ENCODE data around the gene FTO.
"Not testable (repeated sequence)": the region's sequence is repeated elsewhere in the genome, so short reads cannot be mapped to it uniquely, and the experiment has no call there.

Gene FTO

DNA sequence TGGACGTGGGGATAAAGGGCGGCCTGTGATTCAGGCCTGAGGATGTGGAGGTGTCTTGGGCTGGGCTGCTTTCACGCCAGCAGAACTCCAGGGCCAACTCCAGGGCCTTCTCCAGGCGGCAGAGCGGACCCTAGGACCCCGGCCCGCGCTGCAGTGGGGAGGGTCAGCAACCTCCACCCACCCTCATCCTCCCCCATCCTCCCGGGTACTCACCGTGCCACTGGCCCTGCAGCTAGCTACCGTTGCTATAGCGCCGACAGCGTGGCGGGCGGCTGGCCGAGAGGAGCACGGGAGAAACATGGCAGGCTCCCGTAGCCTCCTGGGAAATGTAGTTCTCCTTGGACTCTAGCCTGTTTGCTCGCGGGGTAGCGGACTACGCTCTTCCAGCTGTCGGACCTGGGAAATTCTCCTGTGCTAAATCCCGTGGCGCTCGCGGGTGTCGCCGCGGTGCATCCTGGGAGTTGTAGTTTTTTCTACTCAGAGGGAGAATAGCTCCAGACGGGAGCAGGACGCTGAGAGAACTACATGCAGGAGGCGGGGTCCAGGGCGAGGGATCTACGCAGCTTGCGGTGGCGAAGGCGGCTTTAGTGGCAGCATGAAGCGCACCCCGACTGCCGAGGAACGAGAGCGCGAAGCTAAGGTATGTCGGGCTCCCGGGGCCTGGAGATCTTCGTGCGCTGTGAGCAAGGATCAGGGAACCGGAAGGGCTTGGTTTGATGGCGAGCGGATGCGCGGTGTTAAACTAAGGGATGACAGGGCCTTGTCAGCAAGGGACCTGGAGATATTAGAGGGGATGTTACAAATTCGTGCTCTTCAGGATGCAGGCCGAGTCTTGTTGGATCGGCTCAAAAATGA lies at the start of gene FTO, which contains the start of gene RPGRIP1L:
TSS of gene FTO (plus strand) at position 567 of the 855 bp plus-strand sequence.
TSS of gene RPGRIP1L (minus strand) at position 270 of the 855 bp plus-strand sequence. CDS start 3,136 bp downstream, outside the sequence.
- FAIRE-seq: peak; percentile 84

DNA sequence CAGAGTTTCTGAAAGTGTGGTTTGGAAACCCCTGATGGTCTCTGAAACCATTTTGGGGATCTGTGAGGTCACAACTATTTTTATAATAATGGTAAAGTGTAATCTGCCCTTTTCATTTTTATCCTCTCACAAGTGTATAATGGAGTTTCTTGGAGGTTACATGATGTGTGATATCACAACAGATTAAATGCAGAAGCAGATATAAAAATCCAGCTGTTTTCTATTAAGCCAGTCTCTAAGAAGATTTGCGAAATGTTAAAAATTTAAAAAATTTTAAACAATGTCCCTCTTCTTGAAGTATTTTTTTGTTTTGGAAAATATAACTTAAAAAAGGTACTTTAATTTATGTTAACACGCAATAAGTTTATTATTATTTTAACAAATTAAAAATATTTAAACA lies 49.0 kb upstream of the FTO start:
- FAIRE-seq: no peak

DNA sequence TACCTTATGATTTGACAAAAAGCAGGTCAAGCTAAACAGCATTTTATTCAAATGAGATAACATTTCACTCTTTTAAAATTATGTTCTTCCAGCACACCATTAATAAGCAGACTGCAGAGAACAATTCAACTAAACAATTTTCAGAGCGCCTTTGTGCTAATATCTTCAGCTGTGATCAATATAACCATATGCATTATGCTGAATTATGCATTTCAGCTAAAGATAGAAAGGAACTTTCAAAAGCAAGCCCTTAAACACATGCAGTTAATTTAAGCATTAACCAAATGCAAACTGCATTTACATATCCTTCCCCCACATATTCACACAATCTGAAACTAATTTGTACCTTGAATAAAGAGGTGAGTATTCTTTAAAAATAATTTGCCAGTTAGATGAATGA lies 41.9 kb upstream of the FTO start:
- FAIRE-seq: no peak

DNA sequence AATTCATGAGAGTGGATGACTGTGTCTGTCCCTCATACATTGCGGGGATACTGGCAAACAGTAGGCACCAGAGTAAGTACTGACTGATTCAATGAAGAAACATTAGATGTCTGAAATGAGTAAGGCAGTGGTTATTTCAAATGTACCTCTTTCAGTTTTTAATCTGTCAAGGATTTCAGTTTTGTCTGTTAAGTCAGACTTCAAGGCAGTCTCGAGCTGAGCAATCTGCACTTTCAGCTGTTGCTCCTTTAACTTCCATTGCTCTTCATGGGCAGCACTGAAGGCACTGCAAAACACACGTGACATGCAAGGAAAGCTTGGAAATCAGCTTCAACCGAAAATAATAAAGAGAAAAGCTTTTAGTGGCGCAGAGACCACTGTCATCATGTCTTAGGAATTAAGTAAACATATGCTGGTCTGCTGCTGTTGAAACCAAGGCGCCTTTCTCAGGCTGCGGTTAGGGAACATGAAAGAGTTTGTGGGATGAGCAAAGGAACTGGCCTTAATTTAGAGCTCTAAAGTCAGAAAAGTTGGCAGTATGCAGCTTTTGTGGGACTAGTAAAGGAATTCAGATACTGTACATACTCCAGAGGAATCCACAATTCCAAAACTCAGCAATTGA lies 39.1 kb upstream of the FTO start:
- FAIRE-seq: no peak

DNA sequence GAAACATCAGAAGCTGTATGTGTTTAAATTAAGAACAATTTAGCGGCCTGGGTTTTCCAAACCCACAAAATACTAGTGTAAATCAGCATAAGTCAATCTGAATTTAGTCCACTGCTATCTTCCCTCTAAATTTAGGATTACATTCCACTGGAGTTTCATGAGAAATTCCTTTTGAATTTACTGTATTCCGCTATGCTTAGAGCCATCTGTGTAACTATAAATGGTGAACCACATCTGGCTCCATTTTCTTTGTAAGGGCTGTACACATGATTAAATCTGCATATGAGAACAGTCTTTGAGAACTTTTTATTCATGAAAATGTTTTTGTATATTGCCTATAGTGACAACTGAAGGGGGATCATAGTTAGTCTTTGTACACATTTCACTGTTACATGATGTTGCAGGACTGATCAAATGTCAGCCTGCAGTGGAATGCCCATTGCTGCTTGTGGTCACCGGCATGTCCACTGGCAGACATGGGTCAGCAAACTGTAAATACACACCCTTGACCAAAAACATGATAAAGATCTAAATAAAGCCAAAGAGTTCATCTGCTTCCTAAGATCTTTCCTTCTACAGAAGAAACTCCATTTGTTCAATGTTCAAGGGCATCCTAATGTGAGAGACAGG lies 37.1 kb upstream of the FTO start:
- FAIRE-seq: no peak

DNA sequence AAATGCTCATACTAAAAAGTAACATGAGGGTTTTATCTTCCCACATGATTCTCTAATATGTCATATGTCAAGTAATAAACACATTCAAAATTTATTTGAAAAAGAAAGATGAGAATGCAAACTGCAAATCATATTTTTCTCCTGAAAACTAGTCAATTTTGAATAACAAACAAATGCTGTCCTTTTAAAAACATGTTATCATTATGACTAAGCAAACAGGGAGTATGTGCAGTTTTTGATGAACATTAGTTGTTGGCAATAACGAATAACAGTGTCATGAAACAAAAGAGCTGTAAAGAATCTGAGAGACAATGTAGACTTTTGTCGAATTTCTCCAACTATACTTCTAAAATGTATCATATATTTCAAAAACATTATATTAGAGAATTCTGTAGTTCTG lies 35.1 kb upstream of the FTO start:
- no peak for FAIRE-seq

DNA sequence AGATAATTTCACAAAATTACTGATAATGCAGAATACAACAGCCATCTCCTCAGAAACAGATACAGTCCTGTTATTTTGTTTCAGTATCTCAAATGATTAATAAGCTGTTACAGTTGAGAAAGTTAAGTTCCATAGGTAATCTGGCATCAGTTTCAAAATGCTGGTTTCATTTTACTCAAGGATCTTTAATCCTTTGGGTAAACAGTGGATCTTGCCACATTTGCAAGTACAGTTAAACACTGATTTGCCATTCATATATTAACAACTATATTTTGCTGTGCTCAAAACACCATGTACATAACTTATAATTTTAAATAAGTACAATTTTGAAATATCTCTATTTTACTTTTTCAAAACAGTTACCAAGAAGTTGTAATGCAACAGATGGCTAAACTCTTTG lies 31.5 kb upstream of the FTO start:
- no peak for FAIRE-seq

DNA sequence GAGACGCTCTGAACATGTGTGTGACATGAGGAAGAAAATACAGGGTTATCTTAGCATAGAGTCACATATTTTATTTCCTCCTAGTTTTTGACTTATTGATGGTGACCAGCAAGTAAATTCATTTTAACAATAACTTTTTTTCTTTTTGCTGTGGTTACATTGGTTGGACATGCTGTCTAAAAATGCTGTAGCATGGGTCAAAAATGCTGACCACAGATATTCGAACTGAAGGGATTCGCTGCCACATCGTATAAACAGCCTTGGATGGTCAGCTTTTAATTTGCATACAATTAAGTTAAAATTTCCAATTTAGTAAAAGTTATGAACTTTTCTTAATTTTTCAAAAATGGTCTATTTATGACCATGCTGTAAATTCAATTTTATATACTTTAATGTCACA lies 30.8 kb upstream of the FTO start:
- FAIRE-seq: no peak

DNA sequence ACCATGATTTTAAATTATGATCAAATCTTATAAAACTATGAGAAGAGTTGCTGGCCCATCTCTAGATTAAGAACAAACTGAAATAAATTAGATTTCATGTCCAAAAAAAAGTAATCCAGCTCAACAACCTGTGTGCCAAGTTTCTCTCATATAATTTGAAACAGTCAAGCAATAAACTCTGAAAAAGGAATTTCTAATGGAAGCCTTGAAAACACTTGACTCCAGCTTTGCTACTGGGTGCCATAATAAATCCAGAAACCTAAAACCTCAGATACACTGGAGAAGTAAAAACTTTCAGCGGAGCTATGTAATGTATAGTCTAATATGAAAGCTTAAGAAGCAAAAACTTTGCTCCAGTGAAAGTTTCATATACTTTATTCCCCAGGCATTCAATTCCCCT lies 25.8 kb upstream of the FTO start:
- no peak for FAIRE-seq

DNA sequence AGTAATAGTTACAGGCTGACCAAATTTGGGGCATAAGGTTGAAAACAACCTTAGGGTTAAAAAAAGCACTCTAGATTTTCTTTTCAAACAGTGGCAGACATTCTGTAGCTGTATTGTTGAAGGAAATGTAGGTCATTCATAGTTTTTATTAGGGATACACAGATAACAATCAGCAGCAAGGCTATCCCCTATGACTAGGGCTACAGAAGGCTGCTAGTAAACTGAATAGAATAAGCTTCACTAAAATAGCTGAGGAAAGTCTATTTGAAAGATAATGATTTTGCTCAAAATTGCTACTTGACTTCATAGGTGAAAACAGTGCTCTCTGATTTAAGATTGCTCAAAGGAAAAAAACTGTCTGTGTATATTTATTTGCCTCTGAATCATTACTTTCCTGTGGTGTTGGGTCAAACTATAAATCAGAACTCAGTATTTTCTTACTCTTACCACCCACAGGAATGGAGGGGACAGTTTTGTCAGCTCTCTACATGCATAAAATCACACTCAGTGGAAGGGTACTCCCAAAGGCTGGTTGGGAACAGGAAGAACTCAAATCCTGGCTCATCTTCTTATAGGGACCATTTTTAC lies 25.1 kb upstream of the FTO start:
- no peak for FAIRE-seq

DNA sequence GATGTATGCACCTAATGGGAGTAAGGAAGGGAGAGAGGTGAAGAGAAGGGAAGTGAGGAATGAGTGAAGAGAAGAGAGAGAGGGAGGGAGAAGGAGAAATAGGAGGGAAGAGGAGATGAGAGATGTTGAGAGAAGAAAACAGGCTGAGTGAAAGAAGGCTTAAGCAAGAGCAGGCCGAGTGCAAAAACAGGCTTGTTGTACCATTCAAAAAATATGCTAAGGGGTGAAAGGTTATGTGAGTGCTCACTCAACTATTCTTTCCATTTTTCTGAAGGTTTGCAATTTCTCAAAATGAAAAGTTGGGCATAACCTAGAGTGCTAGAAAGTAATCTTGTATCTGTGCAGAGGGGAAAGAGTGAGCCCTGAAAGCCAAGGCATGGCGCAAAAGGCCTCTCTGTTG lies 23.2 kb upstream of the FTO start:
- FAIRE-seq: no peak

DNA sequence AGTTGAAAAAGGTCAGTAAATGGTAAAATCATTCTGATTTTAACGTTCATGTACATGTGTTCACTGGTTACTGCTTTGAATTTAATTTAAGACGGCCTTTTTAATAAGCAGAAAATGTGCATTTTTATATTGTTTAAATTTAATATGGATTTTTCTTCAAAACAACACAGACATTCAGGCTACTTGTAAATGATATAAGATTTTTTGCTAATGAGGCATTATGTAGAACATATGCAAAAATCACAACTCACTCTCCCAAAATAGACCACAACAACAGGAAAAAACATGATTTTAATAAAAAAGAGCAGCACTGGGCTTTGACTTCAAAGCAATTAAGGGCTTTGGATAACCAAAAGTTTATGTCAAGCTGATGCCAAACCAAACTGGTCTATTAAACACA lies 22.6 kb upstream of the FTO start:
- FAIRE-seq: no peak

DNA sequence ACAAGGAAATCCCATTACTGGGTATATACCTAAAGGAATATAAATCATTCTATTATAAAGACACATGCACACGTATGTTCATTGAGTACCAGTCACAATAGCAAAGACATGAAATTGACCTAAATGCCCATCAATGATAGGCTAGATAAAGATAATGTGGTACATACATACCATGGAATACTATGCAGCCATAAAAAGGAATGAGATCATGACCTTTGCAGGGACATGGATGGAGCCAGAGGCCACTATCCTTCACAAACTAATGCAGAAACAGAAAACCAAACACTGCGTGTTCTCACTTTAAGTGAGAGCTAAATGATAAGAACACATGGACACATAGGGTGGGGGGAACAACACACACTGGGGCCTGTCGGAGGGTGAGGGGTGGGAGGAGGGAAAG lies 18.6 kb upstream of the FTO start:
- not testable (repeated sequence) for FAIRE-seq

DNA sequence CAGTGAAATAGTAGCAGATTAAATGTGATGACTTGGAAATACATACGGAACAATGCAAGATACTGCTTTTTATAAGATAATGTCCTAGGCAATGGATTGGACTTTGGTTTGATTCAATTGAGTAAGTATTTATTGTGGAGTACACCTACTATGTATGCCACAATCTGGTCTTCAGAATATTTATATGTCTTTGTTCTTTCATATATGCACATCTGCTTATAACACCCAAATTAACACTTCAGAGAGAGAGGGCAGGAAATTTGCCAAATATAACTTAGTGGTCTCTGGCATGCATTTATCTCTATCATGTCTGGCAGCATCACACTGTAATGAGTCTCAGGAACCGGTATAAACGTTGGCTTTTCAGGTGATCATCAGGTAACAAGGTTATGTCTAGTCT lies 17.2 kb upstream of the FTO start:
- FAIRE-seq: no peak

DNA sequence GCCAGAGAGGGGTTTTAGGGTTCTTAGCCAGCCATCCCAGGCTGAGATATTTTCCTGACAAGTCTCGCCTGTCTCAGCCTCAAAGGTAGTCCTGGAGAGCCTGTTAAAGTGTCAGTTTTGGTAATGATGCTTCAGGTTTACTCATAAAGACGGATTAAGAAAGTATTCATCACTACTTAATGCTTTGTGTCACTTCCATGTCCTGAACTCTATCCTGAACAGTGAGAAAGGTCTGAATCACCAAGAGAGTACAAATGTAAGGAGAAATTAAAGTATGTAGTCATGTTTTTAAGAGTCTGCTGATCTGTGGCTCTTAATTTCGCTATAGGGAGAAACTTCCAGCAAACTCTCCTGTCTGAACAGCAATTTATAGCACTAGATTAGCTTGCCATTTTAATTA lies 14.3 kb upstream of the FTO start:
- no peak for FAIRE-seq

DNA sequence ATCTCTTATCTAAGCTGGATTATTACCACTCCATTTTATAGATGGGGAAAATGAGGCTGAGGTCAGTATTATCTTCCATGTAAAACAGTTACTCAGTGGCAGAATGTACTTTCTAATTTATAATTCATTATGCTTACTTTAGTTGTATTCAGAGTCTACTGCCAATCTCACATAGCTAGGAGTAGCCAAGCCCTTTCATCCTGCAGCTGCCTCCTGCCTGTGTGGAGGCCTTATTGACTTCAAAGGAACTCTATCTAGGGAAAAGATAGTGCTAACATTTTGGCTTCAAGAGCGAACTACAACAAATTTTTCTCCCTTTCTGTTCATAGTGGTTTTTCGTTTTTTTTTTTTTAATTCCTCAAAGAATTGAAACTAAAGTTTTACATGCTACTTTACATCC lies 13.2 kb upstream of the FTO start:
- FAIRE-seq: no peak

DNA sequence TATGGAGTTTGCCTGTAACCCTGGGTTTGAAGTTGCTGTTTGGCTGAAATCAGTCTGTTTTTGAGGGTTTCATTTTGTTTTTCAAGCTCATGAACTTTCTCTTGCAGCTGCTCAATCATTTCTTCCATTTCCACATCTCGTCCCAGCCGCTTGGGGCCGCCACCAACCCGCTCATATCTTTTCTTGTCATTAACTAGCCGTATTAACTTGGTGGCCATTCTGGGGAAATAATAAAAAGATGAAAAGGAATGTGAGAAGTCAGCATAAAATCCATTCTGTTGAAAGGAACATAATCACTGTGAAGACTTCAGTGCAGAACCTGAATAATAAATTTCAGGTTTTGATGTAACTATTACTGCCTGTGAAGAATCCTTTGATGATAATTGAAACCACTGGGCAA lies 11.8 kb upstream of the FTO start:
- FAIRE-seq: no peak

DNA sequence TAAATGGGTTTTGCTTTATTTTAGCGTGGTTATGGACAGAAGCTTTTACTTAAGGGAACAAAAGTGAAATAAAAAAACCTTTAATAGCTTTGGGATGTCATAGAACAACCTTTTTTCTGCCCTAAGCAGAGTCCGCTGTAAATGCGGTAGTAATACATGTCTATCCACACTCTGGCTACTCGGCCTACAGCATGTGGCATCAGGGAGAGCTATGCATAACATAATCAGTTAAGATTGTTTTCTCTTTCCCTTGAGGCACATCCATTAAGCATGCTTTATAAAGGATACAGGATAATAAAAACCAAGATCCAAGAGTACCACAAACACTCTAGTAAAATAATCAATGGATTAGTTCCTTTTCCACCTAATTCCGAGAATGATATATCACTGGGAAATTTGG lies 10.6 kb upstream of the FTO start:
- FAIRE-seq: no peak

DNA sequence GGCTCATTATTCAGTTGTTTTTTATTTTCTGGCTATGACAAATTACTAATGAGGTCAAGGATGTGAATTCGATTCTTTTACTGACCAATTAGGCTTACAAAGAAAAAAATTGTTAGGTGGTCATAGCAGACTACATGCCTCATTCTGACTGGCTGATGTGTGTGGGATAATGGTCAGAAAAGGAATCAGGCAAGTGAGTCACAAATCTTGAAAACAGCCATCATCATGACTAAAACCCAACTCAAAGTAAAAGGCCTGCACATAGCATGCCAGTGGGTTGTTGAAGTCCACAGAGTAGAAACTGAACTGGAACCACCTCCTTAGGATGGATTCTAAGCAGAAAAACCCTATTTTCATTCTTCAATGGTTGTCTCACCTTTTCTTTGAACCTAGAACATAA lies 8.9 kb upstream of the FTO start:
- FAIRE-seq: no peak

DNA sequence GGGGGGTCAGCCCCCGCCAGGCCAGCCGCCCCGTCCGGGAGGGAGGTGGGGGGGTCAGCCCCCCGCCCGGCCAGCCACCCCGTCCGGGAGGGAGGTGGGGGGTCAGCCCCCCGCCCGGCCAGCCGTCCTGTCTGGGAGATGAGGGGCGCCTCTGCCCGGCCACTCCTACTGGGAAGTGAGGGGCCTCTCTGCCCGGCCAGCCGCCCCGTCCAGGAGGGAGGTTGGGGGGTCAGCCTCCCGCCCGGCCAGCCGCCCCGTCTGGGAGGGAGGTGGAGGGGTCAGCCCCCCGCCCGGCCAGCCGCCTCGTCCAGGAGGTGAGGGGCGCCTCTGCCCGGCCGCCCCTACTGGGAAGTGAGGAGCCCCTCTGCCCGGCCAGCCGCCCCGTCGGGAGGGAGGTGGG lies 5.7 kb upstream of the FTO start:
- FAIRE-seq: not testable (repeated sequence)

DNA sequence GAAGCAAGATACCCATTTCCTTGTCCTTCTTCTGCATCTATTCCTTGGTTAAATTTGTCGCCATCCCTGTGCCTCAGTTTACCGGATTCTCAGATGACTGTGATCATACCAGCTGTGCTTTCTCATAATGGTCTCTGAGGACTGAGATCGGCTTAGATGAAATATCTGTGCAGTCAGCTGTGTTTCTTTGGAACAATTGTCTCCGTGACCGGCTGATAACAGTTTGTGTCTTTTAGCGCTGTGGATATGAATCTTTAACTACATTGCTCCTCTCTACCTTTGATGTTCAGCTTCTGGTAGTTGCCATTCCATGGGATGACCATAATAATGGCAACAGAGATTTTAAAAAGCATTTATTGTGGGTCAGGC lies 473 bp downstream of the FTO start:
- FAIRE-seq: no peak

DNA sequence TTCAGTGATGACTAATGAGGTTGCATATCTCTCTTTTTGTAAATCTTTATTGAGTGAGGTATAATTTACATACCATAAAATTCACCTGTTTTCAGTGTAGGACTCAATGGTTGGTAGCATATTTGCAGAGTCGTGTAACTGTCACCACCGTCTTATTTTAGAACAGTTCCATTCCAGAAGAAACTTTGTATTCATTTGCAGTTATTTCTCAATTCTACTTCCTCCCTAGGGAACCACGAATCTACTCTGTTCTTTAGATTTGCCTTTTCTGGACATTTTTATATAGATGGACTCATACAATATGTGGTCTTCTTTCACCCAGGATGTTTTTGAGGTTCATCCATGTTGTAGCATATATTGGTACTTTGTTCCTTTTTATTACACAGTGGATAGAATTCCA lies 3.7 kb downstream of the FTO start:
- FAIRE-seq: no peak

DNA sequence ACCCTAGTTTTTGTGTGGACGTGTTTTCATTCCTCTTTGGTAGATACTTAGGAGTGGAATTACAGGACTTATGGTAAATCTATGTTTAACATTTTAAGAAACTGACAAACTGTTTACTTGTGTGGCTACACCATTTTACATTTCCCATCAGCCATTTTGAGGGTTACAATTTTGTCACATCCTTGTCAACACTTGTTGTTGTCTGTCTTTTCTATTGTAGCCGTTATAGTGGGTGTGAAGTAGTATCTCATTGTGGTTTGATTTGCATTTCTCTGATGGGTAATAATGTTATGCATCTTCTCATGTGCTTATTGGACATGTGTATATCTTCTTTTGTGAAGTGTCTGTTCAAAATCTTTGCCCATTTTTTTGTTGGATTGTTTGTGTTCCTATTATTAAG lies 4.5 kb downstream of the FTO start:
- no peak for FAIRE-seq

DNA sequence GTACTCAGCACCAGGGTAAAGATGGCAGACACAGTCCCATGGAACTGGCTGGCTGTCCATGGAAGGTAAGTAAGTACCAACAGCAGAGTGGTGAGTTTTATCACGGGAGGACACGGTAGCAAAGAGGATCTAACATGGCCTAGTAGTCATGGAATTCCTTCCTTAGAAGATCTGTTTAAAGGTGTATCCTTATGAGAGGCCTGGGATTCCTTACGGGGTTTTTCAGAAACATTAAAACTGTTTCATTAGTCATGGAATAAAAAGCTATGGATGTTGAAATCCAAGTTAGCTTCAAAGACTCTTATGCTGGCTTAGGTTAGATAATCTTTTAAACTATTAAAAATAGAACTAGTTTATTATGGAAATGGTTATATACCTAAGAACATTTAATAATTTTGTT lies 7.4 kb downstream of the FTO start:
- FAIRE-seq: no peak

Measured in islet of Langerhans (tissue), 1 donor.